GM19025 (cell line): ENCODE data around the gene CALML6.
A peak's percentile ranks its signal among the peaks of the same experiment; 100 is the strongest.

Experiments
- ATAC-seq: cut with Tn5 transposase; IDR thresholded peaks from one replicate; pipeline ENCODE4 v1.9.1; 2021; ENCODE audit warnings: mild to moderate bottlenecking, low read depth, moderate library complexity; ENCODE audit not compliant: unreplicated experiment

Gene CALML6

GRCh38 chr1:1891349-1892078 is 23.5 kb upstream of the CALML6 start:
- ATAC-seq, result peak; percentile 5

DNA sequence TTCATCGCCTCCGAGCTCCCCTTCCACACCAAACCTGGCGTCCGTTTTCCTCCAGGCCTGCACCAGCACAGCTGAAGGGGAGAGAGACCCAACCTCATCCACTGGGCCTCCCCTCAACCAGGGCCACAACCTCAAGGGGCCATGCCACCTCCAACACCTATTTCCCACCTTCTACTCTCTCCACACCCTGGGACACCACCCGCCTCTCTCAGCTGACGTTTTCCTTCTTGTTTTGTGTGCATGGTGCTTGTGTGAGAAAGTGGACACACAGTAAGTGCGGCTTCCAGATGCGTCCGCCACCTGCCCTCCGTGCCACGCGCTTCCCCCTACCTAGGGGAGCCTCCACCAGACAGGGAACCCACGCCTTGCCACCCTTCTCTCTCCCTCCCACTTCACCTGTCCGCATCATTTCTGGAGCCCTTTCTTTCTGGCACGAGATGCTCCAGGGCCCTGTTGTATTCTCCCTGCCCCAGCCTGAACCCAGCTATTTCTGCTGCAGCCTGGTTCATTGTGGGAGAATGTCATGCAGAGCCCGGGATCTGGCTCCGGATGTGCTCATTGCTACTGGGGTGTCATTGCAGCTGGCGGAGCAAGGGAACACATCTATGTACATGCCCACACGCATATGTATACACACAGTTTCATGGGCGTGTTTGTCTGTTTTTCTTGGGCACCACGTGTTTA is 22.8 kb upstream of the CALML6 start:
- no peak for ATAC-seq

DNA sequence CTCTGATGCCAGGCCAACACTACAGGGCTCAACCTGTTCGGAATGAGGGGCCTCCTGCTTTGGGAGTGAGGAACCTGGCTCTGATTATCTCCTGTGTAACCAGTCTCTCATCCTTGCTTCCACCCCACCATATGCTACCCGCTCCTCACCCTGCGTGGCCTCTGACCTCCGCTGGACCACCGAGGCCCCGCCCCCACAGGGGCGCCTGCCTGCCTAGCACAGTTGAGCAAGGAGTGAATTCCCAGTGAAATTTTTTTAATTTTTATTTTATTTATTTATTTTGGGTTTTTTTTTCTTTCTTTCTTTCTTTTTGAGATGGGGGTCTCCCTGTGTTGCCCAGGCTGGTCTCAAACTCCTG is 22.3 kb upstream of the CALML6 start:
- ATAC-seq, result no peak

- no peak for ATAC-seq
Observed at GRCh38 chr1:1893291-1893985, 21.6 kb upstream of the CALML6 start.

- no peak for ATAC-seq
Observed at GRCh38 chr1:1893997-1894353, 21.1 kb upstream of the CALML6 start.

GRCh38 chr1:1894354-1895059 is 20.6 kb upstream of the CALML6 start:
- no peak for ATAC-seq

- ATAC-seq, result no peak
Observed at GRCh38 chr1:1895060-1895418, 20.0 kb upstream of the CALML6 start.

DNA sequence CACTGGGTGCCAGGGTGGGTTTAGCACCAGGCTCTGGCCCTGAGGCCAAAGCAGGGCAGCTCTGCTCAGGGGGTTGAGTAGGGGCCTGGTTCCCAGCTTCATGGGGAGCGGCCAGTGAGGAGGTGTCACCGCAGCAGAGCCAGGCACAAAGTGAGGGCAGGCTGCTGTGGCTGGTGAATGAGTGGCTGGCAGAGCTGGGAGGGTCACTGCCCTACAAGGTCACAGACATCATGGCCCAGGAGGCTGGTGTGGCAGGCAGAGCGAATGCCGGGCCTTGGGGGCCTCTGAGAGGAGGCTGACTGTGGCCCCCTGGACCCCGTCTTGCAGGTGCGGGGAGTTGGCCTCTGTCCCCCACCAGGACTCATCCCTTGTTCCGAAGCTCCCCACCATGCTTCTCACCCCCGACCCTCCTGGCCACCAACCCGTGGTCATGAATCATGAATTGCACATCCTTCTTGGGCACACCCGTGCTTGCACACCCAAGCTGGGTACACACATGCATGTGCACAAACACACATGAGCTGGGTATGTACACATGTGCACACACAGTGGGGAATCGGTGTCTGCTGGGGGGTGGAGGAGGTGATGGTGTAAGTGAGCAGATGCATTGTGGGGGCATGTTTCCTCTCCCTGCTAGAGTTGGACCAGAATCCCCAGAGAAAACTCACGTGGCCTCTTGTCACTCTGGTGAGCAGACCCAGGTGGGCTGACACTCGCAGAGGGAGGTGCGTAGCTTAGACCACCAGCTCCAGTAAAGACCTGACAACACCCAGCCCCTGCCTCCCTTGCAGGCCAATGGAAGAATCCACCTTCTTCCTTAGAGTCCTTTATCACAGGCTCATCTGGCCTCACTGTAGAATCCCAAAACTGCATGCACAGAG is 19.4 kb upstream of the CALML6 start:
- no peak for ATAC-seq

DNA sequence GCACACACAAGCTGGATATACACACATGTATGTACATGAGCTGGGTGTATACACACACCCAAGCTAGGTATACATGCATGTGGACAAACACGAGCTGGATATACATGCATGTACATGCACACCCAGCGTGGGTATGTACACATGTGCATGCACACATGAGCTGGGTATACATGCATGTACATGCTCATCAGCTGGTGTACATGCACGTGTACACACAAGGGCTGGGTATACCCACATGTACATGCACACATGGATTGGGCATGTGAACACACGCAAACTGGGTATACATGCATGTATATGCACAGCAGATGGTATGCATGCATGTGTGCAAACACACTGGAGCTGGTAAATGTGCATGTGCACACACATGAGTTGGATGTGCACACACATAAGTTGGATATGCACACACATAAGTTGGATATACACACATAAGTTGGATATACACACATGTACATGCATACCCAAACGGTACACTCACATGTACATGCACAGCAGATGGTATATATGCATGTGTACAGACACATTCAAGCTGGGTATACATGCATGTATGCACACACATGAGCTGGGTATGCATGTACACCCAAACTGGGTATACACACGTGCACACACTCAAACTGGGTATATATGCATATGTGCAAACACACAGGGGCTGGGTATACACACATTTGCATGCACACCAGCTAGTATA is 16.7 kb upstream of the CALML6 start:
- ATAC-seq, result no peak

DNA sequence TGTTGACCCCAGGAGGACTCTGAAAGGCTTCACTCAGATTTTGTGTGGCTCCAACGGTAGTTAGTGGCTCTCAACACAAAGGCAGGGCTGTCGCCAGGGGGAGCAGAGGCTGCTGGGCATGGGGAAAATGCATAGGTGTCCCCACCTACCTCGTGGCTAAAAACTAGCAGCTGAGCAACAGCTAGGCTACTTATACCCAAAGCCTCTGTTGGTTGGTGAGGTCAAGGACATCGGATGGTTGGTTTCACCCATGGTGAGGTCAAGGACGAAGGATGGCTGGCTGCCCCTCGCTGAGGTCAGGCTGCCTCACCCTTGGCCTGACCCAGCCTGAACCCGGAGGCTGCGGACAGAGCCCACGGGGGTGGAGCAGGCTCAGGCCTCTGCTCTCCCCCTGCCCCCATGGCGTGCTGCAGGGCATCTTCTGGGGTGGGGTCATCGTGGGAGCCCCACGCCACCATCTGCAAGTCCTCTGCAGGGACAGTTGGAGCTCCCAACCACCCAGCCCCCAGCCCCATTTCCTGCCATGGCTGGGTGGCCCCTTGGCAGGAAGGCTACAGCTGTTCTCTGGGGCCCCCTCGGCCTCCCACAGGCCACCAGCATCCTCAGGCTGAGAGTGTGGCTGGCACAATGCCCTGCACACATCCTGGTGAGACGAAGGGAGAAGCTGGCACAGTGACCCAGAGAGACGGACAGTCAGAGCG is 15.6 kb upstream of the CALML6 start:
- no peak for ATAC-seq

DNA sequence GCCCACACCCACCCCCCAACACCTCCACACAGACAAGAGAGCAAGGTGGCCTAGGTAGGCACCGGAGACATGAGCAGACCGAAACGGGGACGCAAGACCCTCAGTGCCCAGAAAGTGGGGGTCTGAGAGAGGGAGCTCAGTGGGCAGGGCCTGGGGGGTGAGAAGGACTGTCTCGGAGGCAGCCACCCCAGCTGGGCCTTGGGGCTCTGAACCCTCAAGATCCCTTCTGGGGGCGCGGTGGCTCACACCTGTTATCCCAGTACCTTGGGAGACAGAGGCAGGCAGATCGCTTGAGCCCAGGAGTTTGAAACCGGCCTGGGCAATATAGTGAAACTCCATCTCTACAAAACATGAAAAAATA is 15.1 kb upstream of the CALML6 start:
- ATAC-seq, result no peak

- ATAC-seq, result no peak
Observed at GRCh38 chr1:1900883-1901640, 14.0 kb upstream of the CALML6 start.

GRCh38 chr1:1901641-1902294 is 13.3 kb upstream of the CALML6 start:
- no peak for ATAC-seq

DNA sequence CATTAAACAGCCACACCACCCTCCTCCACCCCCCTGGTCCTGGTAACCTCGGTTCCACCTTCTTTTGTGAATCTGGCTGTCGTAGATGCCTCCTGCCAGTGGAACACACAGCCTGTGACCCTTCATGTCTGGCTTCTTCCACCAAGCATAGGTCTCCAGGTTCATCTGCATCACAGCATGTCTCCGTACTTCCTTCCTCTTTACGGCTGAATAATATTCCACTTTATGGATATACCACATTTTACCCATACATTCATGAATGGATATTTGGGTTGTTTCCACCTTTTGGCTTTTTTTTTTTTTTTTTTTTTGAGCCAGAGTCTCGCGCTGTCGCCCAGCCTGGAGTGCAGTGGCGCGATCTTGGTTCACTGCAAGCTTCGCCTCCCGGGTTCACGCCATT is 11.8 kb upstream of the CALML6 start:
- ATAC-seq, result no peak

- ATAC-seq, result no peak
Observed at GRCh38 chr1:1906185-1907097, 8.6 kb upstream of the CALML6 start.

DNA sequence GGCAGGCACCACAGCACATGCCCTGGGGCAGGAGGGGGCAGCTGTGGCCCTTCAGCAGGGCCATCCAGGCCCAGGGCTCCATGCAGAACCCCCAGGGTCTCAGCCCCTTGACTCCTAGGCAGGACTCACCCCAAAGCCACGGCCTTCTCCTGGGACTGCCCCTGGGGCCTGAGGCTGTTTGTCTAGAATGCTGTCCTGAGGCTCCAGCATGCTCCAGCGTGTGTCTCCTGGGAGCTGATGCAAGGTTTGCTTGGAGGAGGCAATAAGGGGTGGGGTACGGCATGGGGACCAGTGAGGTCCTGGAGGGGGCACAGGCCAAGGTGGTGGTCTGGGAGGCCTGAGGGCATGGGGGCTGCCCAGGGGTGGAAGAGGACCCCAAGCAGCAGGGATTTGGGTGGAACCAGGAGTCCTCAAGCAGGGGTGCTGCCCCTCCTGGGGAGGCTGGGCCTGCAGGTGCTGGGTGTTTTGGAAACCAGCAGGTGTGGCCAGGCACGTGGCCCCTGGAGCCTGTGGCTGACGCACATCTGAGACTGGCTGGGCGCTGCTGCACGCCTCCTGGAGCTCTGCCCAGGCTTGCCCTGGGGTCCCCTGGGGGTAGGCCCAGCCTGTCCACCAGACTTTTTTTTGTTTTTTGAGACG is 7.8 kb upstream of the CALML6 start:
- no peak for ATAC-seq

- no peak for ATAC-seq
Observed at GRCh38 chr1:1908506-1908791, 6.6 kb upstream of the CALML6 start.
